NCI-H748 treated with DMSO at 0.1 percent for 48 hours (cell line): ENCODE data around the gene RLBP1.

Experiments
- DNase-seq: peaks from one replicate; lab custom pipeline; 2025; lab: John Stamatoyannopoulos, UW

The RLBP1 gene

DNA sequence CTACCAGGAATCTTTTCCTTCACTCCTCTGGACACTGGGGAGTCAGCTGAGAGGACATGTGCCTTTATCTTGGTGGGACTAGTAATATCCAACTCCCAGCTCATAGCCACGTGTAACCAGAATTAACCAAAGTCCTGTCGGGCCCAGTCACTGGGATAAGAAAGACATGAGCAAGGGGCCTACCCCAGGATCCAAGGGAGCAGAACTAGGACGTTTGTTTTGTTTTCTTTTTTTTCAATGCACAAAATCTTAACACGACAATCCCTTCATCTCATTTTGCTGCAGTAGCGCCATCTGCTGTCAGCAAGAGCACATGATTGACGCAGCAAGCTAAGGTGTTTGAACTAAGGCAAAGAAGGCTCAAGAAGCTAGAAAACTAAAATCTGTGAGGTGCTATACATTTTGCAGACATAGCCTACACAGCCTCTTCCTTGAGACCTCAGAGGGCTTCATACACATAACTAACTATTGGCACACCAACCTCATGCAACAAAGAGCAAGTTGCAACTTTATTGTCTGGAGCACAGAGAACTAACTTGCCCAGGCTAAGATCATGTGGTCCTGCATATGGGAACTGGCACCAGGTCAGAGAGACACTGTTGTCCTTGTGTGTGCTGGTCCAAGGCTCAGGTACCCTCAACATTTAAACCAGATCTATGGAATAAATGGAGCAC, 43.6 kb downstream of the RLBP1 start:
- no peak for DNase-seq

DNA sequence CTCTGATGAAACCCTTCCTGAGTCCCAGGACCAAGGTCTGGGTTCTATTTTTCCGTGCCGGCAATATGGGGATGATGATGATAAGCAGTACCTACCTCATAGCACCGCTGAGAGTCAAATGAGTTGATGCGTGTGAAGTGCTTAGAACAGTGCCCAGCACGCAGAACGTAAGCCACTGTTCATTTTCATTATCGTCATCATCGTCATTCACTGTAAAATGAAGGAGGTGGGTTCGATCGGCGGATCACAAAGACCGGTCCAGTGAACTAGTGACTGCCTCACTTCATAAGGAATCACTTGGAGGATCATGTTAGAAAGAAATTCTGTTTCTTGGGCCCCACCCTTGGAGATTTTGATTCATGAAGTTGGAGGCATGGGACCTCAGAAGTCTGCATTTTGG, 44.3 kb downstream of the RLBP1 start:
- DNase-seq, result no peak

DNA sequence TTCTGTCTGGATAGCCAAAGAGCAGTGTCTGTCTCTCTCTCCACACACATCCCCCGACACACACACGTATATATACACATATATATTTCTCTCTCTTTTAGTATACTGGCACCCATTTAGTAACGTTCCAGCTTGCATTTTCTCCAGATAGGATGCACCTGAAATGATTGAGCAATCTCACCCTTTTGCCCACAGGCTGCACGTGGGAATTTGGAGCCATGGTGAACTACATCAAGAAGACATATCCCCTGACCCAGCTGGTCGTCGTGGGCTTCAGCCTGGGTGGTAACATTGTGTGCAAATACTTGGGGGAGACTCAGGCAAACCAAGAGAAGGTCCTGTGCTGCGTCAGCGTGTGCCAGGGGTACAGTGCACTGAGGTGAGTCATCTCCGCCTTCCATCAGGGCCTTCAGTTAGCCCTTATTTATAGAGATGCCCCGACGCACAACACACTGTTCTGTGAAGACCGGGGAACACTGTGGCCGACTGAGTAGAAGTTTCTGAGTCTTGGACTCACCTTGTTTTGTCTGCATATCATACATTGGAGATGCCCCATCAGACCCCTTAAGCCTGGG, 45.7 kb downstream of the RLBP1 start:
- no peak for DNase-seq

DNA sequence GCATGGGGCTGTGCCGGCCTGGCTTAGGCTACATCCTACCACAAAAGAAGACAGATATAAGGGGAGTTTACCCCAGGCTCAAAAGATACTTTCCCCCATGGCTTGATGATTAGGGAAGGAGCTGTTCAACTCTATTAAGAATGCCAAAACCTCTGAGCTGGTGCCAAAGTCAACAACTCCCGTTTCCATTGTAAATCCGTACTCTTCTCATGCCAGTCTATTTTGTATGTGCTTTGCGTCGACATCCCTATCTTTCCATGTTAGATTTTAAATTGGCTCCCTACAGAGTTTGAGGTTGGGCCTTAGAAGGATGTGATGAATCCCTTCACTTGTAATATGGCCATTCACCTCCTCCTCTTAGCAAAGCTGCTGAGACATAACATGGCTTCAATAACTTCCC, 46.9 kb downstream of the RLBP1 start:
- no peak for DNase-seq

DNA sequence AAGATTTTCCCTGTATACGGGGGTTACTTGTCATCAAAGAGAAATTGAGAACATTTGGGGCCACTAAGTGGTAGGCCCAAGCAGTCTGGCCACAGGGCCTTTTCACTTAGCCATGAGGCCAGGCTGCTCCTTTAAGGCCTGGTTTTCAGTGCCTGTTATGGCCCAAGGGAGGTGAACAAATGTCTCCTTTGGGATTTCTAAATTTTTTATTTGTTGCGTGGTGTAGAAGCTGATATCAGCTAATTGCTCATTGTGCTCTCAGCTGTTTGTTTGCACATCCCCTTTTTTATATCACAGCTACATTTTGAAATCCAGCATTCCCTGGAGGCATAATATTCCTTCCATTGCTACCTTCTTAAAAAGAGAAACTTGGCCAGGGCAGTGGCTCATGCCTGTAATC, 48.5 kb downstream of the RLBP1 start:
- DNase-seq, result no peak

DNA sequence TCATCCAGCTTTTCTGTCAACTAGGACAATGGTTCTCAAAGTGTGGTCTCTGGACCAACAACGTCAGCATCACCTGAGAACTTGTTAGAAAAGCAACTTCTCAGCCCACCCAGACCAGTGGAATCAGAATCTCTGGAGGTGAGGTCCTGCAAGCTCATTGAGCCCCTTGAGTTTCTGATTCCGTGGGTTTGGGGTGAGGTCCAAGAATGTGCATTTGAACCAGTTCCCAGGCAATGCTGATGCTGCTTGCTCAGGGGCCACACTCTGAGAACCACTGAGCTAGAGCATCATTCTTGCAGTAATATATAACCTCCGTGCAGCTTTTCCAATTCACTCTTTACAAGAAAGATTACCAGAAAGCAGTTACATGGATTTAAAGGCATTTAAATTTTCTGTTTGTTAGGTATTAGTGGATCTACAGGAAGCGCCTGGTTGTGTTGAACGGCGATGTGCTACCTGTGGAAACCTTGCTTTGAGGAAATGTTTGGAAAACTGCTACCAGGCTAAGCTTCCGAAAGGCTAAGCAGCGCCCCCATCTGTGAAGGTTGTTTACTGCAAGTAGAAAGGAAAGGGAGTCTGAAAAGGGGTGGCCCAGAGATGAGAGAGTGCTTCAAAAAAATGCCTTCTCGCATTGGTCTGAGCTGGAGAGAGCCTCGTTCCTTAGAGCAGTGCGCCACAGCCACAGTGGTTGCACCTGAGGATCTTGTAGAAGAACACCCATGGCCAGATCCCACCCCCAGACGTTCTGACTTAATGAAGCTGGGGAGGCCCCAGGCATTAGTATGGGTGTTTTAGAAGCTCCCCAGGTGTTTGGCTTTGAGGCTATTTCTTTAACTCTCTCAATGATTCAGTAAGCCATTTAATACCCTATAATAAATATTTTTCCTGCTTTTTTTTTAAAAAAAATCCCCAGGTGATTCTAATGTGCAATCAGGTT, 50.0 kb downstream of the RLBP1 start:
- peak; percentile 12 for DNase-seq

DNA sequence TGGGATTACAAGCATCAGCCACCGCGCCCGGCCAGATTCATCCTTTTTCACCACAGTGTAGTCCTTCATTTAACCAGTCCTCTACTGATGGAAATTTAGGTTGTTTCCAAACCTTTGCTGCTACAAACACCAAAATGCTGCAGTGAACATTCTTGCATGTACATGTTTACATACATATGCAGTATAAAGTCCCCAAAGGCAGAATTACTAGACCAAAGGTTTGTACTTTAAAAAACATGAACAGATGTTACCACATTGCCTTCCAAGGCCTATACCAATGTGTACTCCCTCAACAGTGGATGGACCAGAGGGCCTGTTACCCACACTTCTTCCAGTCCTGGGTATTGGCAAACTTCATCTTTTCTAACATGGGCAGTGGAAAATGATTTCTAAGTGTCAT, 51.0 kb downstream of the RLBP1 start:
- no peak for DNase-seq

DNA sequence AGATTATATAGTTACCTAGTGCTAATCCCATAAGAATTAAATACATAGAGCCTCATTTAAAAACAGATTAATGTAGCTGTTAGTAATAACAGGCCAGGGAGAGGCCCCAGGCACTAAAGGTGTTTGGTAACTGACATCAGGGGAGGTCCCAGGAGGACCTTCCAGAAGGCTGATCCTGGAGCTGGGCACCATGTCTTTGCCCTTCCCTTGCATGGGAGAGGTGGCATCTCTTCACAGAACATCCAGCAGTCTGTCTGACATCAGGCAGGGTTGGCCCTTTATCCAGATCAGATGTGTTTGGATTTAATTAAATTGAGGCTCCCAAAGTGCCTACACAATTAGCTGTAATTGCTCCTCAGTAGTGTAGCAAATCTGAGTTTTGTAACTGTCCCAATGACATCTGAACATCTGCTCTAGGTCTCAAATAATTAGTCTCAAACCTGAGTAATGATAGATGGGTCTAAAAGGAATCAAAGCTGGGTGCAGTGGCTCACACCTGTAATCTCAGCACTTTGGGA, 53.0 kb downstream of the RLBP1 start:
- DNase-seq, result no peak

DNA sequence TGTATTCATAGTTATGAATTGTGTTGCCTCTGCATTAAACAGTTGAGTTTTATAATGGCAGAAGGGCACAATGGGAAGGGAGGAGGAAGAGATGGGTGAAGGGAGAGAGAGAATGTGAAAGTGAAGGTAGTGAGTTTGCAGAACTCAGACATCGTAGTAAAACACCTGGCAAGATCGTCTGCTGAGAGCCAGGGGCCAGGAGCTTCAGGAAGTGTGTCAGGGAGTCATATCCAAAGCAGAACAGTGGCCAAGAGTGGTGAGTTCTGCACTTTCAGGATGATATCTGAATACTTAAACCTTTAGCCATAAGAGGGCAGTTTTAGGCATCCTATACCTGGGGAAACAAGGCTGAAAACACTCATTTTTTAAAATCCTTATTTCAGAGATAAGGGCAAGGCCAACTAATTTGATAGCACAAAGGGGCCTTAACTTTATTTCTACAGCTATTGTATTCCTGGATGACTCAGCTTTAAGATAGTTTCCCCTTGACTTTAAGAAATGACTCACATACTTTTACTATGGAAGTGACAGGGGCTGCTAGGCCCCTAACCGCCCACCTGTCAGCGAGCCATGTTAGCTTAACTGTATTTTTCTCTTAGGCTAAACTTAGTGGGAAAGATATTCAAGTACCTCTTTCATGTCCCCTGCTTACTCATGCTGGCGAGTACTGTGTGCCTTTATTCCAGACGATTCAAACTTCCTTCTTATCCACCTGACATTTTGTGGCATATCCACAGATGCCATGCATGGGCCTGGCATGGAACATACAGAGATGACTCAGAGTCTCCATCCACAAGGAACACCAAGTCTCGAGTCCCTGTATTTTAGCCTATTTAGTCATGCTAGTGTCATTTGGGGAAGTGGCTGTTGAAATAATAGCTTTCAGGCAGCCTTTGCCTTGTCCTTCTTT, 53.9 kb downstream of the RLBP1 start:
- DNase-seq, result no peak

DNA sequence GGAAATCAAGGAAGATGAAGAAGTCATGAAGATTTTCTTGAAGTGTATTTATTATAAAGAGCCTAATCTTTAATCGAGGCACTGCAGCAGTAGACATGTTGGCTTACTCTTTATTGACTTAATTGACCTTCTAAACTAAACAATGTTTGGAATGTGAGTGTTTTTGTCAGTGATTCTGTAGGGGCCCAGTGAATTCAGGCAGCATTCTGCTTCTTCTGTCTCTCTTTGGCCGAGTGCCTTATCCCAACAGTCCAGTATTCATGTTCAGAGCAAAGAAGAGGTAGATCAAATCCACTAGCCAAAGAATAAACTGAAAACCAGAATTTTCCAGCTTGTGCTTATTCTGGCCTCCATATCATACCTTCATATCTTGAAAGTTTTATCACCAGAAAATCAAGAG, 55.7 kb downstream of the RLBP1 start:
- DNase-seq, result no peak

DNA sequence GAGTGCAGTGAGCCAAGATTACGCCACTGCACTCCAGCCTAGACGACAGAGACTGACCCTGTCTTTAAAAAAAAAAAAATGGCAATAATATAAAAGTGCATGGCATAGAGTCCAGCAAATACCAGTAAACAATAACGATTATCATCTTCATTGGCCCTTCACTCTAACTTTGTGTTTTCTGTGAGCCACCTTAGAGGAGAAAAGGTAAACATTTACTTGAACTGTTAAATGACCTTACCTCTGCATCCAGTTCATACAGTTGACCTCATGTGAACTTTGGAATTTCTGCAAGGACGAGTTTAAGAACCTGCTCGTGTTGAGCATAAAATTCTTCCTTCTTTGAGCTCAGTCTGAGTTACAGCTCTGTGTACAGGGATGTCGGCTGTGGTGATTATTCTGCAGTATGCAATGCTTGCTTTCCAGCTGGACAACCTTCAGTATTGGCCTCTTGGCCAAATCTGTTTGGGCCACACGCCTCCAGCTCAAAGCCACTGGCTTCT, 56.6 kb downstream of the RLBP1 start:
- DNase-seq, result no peak

DNA sequence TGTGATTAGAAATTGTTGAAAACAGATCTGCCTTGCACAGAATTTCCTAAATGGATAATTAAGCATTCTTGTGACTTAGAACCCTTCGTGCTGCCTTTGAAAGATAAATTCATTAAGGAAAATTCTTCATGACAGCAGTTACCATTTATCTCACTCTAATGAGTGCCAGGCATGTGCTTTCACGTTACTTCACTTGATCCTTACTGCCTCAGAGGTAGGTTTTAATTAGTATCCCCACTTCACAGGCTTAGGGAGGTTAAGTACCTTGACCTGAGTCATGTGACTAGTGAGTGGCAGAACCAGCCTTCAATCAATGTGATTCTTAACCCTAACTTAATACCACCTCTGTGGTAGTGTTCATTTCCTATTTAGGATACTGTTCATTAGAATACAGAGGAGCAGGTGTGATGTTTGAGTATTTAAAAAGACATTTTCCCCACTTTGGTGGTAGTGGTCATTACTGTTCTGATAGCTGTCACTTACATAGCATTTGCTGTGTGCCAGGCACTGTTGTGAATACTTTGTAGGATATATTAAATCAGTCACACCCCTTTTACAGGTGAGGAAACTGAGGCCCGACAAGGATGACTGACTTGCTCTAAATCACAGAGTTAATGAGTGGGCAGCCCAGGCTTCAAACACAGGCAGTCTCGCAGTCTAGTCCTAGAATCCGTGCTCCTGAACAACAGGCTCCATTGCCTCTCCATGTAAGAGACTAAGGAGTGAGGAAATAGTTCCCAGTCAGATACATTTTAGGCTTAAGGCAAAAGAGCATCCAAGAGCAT, 57.9 kb downstream of the RLBP1 start:
- no peak for DNase-seq

DNA sequence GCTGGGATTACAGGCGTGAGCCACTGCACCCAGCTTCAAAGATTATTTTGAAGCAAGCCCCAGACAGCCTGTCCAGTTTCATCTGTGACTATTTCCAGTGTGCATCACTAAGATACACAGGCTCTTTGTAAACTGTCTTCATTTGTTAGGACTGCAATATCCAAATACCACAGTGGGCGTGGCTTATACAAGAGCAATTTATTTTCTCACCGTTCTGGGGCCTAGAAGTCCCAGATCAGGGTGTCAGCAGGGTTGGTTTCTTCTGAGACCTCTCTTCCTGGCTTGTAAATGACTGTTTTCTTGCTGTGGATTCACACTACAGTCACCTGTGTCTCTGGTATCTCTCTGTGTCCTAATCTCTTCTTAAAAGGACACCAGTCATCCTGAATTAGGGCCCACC, 59.7 kb downstream of the RLBP1 start:
- no peak for DNase-seq
